OCI-LY3 (cell line): Measurements from ENCODE around the gene DCT.

Source experiments
- H2AFZ ChIP-seq: fragments of 200-600, 300-600 bp; shearing (Covaris generic); 2 replicates; pipeline ENCODE4 v1.6.0; 2014; ENCODE audit warnings: antibody characterized with exemption, low read depth, low read length
- H3K27ac ChIP-seq: fragments of 200-600, 300-600 bp; sonication (generic); 2 replicates; pipeline ENCODE4 v1.5.1; 2014; ENCODE audit warnings: mild to moderate bottlenecking, low read length, moderate library complexity, mixed read lengths
- H3K27me3 ChIP-seq: fragments of 200-600, 300-600 bp; sonication (generic); 2 replicates; pipeline ENCODE4 v1.6.1; 2014; ENCODE audit warnings: low read depth, low read length, mixed read lengths
- H3K36me3 ChIP-seq: fragments of 200-600, 300-600 bp; sonication (generic); replicated peaks from 2 replicates; pipeline ENCODE3; 2014; ENCODE audit warnings: low read depth, low read length, mixed read lengths
- H3K4me1 ChIP-seq: fragments of 300-600, 200-600 bp; sonication (generic); 2 replicates; pipeline ENCODE4 v1.6.1; 2014; ENCODE audit warnings: low read length, mixed read lengths
- H3K4me2 ChIP-seq: fragments of 200-600, 300-600 bp; sonication (generic); 2 replicates; pipeline ENCODE4 v1.6.1; 2014; ENCODE audit warnings: low read length, mixed read lengths
- H3K4me3 ChIP-seq: fragments of 300-600, 200-600 bp; sonication (generic); 2 replicates; pipeline ENCODE4 v1.5.1; 2014; ENCODE audit warnings: antibody characterized with exemption, mild to moderate bottlenecking, low read length, moderate library complexity
- H3K79me2 ChIP-seq: fragments of 300-600, 200-600 bp; shearing (Covaris generic); 2 replicates; pipeline ENCODE4 v1.6.1; 2014; ENCODE audit warnings: mild to moderate bottlenecking, low read length, mixed read lengths
- H3K9ac ChIP-seq: fragments of 300-600, 200-600 bp; shearing (Covaris generic); 2 replicates; pipeline ENCODE4 v1.6.0; 2014; ENCODE audit warnings: mild to moderate bottlenecking, low read length, moderate library complexity
- H3K9me3 ChIP-seq: fragments of 200-600, 300-600 bp; shearing (Covaris generic); 2 replicates; pipeline ENCODE4 v1.6.1; 2014; ENCODE audit warnings: low read length, mixed read lengths; ENCODE audit not compliant: insufficient read depth
- H4K20me1 ChIP-seq: fragments of 200-600, 300-600 bp; sonication (generic); 2 replicates; pipeline ENCODE4 v1.6.1; 2016; ENCODE audit warnings: low read length, mixed read lengths; ENCODE audit not compliant: insufficient read depth
- EZH2phosphoT487 ChIP-seq: fragments of 200-600 bp; shearing (Covaris generic); IDR thresholded peaks from 2 replicates; pipeline ENCODE4 v1.6.1; 2018; ENCODE audit warnings: antibody characterized with exemption, mixed run types, low read depth
- TF ChIP-seq, protein P1 (sequence below): fragments of 200-600, 300-600 bp; sonication (generic); IDR thresholded peaks from 2 replicates; pipeline ENCODE4 v1.5.1; 2014; ENCODE audit warnings: antibody characterized with exemption, low read length, low read depth

The DCT gene

DNA sequence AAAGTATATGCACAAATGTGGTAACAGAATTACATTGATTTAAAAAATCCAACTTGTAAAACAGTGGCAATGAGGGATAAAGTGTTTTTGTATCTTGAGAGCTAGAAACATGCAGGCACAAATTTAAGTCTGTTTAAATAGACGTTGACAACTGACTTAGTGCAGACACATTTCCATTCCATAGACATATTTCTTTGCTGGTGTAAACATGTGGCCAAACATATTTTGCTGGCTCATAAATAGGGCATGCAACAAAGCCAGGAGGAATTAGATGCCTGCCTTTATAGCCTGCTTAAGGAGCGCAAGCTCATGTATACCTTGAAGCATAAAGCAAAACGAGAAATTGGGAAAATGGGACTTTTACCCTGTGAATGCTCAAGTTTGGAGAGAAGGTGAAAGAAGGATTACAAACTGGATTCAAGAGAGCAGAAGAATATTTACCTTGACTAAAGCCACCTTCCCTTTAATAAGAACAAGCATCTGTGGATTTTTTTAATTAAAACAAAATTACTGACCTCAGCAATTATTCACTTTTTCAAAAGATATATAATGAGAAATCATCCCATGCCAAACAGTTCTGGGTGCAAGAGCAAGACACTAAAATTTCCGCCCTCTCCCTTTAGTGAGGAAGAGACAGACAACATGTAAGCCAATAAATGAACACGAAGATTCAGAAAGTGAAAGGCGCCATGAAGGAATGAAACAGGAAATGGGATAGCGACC, 71.0 kb downstream of the DCT start:
- Histone ChIP-seq H3K4me2 (no peak overlapping the region), H3K27me3 (no peaks in the 10 kb centered on the region), H4K20me1 (no peaks in the 10 kb centered on the region), H3K9me3 (no peaks in the 10 kb centered on the region), H2AFZ (no peak overlapping the region), H3K79me2 (no peaks in the 10 kb centered on the region), H3K9ac (no peak overlapping the region), H3K36me3 (no peaks in the 10 kb centered on the region), H3K27ac (no peak overlapping the region), H3K4me3 (no peak overlapping the region), H3K4me1 (no peaks in the 10 kb centered on the region)
- no peak for TF ChIP-seq EZH2phosphoT487
- TF ChIP-seq, protein P1, sequence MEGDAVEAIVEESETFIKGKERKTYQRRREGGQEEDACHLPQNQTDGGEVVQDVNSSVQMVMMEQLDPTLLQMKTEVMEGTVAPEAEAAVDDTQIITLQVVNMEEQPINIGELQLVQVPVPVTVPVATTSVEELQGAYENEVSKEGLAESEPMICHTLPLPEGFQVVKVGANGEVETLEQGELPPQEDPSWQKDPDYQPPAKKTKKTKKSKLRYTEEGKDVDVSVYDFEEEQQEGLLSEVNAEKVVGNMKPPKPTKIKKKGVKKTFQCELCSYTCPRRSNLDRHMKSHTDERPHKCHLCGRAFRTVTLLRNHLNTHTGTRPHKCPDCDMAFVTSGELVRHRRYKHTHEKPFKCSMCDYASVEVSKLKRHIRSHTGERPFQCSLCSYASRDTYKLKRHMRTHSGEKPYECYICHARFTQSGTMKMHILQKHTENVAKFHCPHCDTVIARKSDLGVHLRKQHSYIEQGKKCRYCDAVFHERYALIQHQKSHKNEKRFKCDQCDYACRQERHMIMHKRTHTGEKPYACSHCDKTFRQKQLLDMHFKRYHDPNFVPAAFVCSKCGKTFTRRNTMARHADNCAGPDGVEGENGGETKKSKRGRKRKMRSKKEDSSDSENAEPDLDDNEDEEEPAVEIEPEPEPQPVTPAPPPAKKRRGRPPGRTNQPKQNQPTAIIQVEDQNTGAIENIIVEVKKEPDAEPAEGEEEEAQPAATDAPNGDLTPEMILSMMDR, result no peak

DNA sequence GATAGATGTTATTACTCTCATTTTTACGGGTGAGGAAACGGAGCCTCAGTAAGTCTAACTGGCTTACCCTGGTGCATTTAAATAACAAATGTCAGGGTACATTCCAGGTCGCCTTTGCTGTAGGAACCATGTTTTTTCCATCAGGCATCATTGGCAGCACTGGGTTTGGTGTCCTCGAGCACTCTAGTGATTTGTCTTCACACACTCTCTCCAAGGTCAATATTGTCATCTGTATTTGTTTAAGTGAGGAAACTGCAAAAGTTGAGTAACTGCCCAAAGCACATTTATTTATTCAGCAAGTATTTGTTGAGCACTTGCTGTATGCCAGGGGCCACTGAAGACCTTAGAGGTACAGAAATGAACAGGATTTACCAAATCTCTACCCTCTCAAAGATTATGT, 78.6 kb downstream of the DCT start:
- Histone ChIP-seq H3K27ac (no peak overlapping the region), H3K4me1 (no peaks in the 10 kb centered on the region), H3K9me3 (no peaks in the 10 kb centered on the region; the same call in 1 of the 2 replicates), H3K9ac (no peak overlapping the region), H3K36me3 (no peaks in the 10 kb centered on the region), H3K79me2 (no peaks in the 10 kb centered on the region), H2AFZ (no peak overlapping the region), H3K4me3 (no peak overlapping the region), H4K20me1 (no peaks in the 10 kb centered on the region), H3K27me3 (no peaks in the 10 kb centered on the region), H3K4me2 (no peak overlapping the region)
- TF ChIP-seq, protein P1, result no peak
- no peak for TF ChIP-seq EZH2phosphoT487

DNA sequence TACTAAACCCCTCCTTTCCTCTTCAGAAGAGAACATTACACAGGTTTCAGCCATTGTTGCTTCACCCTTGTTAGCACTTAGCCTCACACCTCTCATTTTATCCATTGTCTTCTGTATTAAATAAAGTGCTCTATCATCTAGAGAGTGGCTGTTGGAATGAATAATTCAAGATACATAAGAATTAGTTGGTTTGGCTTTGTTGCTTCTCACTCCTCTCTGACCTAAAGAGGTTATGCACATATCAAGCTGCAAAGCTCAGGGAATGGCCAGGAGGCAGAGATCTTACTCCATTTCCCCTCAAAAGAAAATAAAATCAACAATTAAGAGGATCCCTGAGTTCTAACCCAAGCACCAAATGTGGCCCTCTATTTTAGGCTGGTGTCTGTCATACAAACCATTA, 79.7 kb downstream of the DCT start:
- Histone ChIP-seq H3K4me1 (no peaks in the 10 kb centered on the region), H2AFZ (no peak overlapping the region), H3K36me3 (no peaks in the 10 kb centered on the region), H3K79me2 (no peaks in the 10 kb centered on the region), H3K27me3 (no peaks in the 10 kb centered on the region), H3K27ac (no peak overlapping the region), H3K4me2 (no peak overlapping the region), H3K9me3 (no peaks in the 10 kb centered on the region; the same call in 1 of the 2 replicates), H3K4me3 (no peak overlapping the region), H4K20me1 (no peaks in the 10 kb centered on the region), H3K9ac (no peak overlapping the region)
- TF ChIP-seq, protein P1, result no peak
- TF ChIP-seq EZH2phosphoT487, result no peak

DNA sequence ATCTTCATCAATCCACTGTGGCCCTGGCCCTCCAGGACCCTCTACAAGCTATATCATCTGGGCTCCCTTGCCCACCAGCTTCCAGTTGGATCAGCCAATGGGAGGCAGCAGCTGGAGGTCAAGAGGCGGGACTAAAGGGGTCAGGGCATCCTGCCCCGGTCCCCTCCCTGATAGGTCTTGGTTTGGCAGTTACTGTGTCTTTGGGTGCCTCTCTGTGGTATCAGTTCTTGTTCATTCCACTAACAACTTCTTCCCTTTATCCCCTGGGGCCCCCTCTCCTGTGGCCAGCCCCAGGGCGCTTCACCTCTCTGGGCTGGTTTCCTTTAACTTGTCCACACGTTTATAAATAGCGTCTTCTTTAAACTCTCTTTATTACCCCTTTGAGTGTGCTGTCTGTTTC, 83.6 kb downstream of the DCT start:
- Histone ChIP-seq H3K27ac (no peak overlapping the region), H3K9me3 (no peaks in the 10 kb centered on the region; the same call in 1 of the 2 replicates), H3K9ac (no peak overlapping the region), H3K36me3 (no peaks in the 10 kb centered on the region), H3K4me2 (no peak overlapping the region), H3K27me3 (no peaks in the 10 kb centered on the region), H2AFZ (no peak overlapping the region), H3K79me2 (no peaks in the 10 kb centered on the region), H3K4me1 (no peaks in the 10 kb centered on the region), H3K4me3 (no peak overlapping the region), H4K20me1 (no peaks in the 10 kb centered on the region)
- no peak for TF ChIP-seq EZH2phosphoT487
- TF ChIP-seq, protein P1, result no peak
